Adrenal gland (tissue), 12 donors: Measurements from ENCODE around the gene SLC28A1. TPM values are rescaled to one million over a fixed set of nuclear protein-coding genes. Genes with fewer than 3 reads are reported as not detected.

ENCODE experiments used
- DNase-seq, 7 donors: peaks; one replicate each; pipeline ENCODE4 v3.0.0-alpha.2; 2019 to 2020
- H3K27ac ChIP-seq, 5 donors: fragments of 200-600 bp; sonication (generic) in 4 of 5; 1 replicate in 3 of 5; 2 replicates in 2 of 5; pipeline versions ENCODE4 v1.5.1 to v1.8.0; 2016 to 2020; ENCODE audit warnings: mild to moderate bottlenecking in 1 of 5
- H3K27me3 ChIP-seq: fragments of 200-600 bp; 2 replicates; pipeline ENCODE4 v1.8.0; 2021
- H3K36me3 ChIP-seq, 2 donors: fragments of 200-600 bp; replicated peaks in 1 of 2; 1 replicate in 1 of 2; 2 replicates in 1 of 2; pipeline versions ENCODE4 v1.5.1 to v1.8.0; 2018 to 2022
- H3K4me1 ChIP-seq, 2 donors: fragments of 200-600 bp; replicated peaks in 1 of 2; 1 replicate in 1 of 2; 2 replicates in 1 of 2; pipeline versions ENCODE4 v1.5.1 to v1.8.0; 2018 to 2021
- H3K4me3 ChIP-seq, 4 donors: fragments of 200-600 bp; sonication (generic) in 3 of 4; one replicate each; pipeline ENCODE4 v1.5.1; 2016 to 2018
- H3K9me3 ChIP-seq, 3 donors: fragments of 200-600 bp; sonication (generic) in 1 of 3; replicated peaks in 1 of 3; 1 replicate in 2 of 3; 2 replicates in 1 of 3; pipeline versions ENCODE4 v1.5.1 to v1.8.0; 2016 to 2021
- POLR2A ChIP-seq, 2 donors: fragments of 450-650 bp; IDR thresholded peaks; one replicate each; pipeline ENCODE4 v1.6.1; 2017; ENCODE audit warnings: antibody characterized with exemption in 2 of 2, mild to moderate bottlenecking in 2 of 2, moderate library complexity in 1 of 2
- WGBS, 4 donors: extraction: QIAGEN DNeasy Blood & Tissue Kit in 2 of 4; methylation state at CpG; one replicate each; pipeline versions ENCODE4 v1.1.5 to v1.1.7; 2013 to 2017; 5-methylcytosine and 5-hydroxymethylcytosine counted together
- intact Hi-C, 2 donors: fragments of 100-400 bp; cut with DNase I; formaldehyde crosslinking; loops; one replicate each; pipeline versions ENCODE4 v1.14.1 to v1.15.0; 2022 to 2023
- polyA plus RNA-seq, 3 donors: library from polyadenylated mRNA; stranded (reverse); fragments of 200-250 nt in 2 of 3; fragments of 350-450 nt in 1 of 3; fragmentation: Illumina TruSeq in 1 of 3; extraction: RNeasy Lipid Tissue Mini Kit (QIAGEN cat#74804) in 1 of 3; gene quantifications; one replicate each; pipeline ENCODE4 v1.2.3, GENCODE V29; 2013 to 2014
- total RNA-seq, 9 donors: library from RNA; depleted of rRNA in 4 of 9; stranded (reverse); fragments of >200 nt in 4 of 9; fragments of 120-200 nt in 1 of 9; fragmentation: NEBNext Ultra II Directional in 1 of 9; extraction: Animal tissue kit (Norgen Biotek cat#: 25700) in 1 of 9; gene quantifications; one replicate each; pipeline versions ENCODE4 v1.1.0 to v1.2.4, GENCODE V29; 2013 to 2023
- TF ChIP-seq, protein P1 (sequence below), 6 experiments: fragments of 450-650 bp in 4 of 6; fragments of 200-600 bp in 2 of 6; sonication (generic) in 1 of 6; IDR thresholded peaks; 1 replicate in 5 of 6; 2 replicates in 1 of 6; pipeline versions ENCODE4 v1.5.1 to v1.8.0; 2016 to 2021; ENCODE audit warnings: antibody characterized with exemption in 6 of 6, mild to moderate bottlenecking in 2 of 6, moderate library complexity in 1 of 6
- donor health status: healthy with polysubstance abuse.
- donor health status: Bipolar disorder and iron deficiency.
- donor health status: DM: yes; HTN: yes; CAD: no.
- donor health status: DM: no; HTN: no; CAD: no.
- donor health status: DM: no; HTN: no; CAD: no.
- donor health status: DM: yes; HTN: yes; CAD: no.

Gene SLC28A1
- total and polyA plus RNA-seq, 12 donors, result 0.03 to 0.19 (median 0.11) TPM; not detected in 4

DNA sequence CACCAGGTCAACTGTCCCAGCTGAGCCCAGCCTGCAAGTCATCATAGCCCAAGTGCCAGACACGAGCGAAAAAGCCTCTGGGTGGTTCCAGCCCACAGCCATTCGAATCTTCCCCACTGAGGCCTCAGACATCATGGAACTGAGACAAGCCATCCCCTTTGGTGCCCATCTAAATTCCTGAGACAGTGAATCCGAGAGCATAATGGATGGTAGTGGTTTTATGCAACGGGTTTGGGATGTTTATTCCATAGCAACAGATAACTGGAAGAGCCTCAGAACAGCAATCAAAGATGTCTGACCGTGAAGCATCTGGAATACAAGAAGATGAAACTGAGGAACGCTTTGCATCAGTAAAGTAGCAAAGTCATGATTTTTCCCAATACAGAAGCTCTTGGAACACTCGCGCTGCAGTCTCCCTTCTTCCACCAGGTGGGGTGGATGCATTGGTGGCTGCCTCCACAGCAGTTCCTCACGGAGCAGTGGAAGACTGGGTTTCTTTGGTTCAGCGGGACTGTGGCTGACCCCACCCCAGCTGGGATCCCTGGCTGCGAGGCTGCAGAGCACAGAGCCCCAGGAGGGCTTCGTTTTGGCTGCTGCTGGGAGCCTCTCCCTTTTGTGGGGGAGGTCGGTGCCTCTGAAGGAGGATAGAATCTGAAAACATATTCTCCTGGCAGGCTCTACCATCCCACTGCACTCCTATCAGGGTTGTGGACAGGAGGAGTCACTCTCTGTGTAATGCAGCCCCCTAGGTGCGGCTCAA lies 70.8 kb downstream of the SLC28A1 start:
- H3K4me3 ChIP-seq, result peak overlapping the region in 2 of 4 donors; percentile 14 to 54
- no peaks in the 10 kb centered on the region for H3K27me3 ChIP-seq
- intact Hi-C loops, result loop anchor here (10.0 kb wide), 1 partner anchor 90 kb away; no protein-coding TSS in a partner anchor
- 21 to 24% (median 22%) methylated on average over 13 to 15 of the region's 15 CpGs for WGBS, 4 donors
- peak; percentile 80 to 93 (median 88) for DNase-seq
- H3K4me1 ChIP-seq, result peaks cover 6 to 21% of the 10 kb centered on the region in 2 donors
- H3K27ac ChIP-seq, result peak overlapping the region in 2 of 5 donors; percentile 18 to 70
- TF ChIP-seq, protein P1, sequence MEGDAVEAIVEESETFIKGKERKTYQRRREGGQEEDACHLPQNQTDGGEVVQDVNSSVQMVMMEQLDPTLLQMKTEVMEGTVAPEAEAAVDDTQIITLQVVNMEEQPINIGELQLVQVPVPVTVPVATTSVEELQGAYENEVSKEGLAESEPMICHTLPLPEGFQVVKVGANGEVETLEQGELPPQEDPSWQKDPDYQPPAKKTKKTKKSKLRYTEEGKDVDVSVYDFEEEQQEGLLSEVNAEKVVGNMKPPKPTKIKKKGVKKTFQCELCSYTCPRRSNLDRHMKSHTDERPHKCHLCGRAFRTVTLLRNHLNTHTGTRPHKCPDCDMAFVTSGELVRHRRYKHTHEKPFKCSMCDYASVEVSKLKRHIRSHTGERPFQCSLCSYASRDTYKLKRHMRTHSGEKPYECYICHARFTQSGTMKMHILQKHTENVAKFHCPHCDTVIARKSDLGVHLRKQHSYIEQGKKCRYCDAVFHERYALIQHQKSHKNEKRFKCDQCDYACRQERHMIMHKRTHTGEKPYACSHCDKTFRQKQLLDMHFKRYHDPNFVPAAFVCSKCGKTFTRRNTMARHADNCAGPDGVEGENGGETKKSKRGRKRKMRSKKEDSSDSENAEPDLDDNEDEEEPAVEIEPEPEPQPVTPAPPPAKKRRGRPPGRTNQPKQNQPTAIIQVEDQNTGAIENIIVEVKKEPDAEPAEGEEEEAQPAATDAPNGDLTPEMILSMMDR (IDR thresholded peaks at IDR 0.05), result peak; percentile 81 to 93 (median 92)
- peak in 1 of 2 donors; percentile 8 for TF ChIP-seq POLR2A (IDR thresholded peaks at IDR 0.05)
- H3K36me3 ChIP-seq, result no peaks in the 10 kb centered on the region
- H3K9me3 ChIP-seq, result no peaks in the 10 kb centered on the region

DNA sequence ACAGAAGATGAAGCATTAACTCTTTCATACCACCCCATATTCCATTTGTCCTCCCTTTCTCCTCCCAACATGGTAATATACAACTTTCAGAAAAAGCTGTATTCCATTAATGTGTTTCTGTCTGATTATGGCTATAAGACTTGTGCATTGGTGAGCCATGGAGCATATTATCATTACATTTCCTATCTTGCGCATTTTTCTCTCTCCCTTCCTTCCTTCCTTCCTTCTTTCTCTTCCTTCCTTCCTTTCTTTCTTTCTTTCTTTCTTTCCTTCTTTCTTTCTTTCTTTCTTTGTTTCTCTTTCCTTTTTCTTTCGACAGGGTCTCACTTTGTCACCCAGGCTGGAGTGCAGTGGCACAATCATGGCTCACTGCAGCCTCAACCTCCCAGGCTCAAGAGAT lies 71.7 kb downstream of the SLC28A1 start:
- no peak overlapping the region for H3K4me3 ChIP-seq
- peaks cover 10 to 25% of the 10 kb centered on the region in 2 donors for H3K4me1 ChIP-seq
- H3K36me3 ChIP-seq, result no peaks in the 10 kb centered on the region
- TF ChIP-seq POLR2A (IDR thresholded peaks at IDR 0.05), result no peak
- TF ChIP-seq, protein P1 (IDR thresholded peaks at IDR 0.05), result no peak
- no peaks in the 10 kb centered on the region for H3K27me3 ChIP-seq
- 84 to 88% (median 87%) methylated on average over 2 of the region's 2 CpGs for WGBS, 4 donors
- no peak overlapping the region for H3K27ac ChIP-seq
- intact Hi-C loops, result loop anchor here (10.0 kb wide), 1 partner anchor 89 kb away; no protein-coding TSS in a partner anchor
- no peaks in the 10 kb centered on the region for H3K9me3 ChIP-seq
- no peak for DNase-seq

DNA sequence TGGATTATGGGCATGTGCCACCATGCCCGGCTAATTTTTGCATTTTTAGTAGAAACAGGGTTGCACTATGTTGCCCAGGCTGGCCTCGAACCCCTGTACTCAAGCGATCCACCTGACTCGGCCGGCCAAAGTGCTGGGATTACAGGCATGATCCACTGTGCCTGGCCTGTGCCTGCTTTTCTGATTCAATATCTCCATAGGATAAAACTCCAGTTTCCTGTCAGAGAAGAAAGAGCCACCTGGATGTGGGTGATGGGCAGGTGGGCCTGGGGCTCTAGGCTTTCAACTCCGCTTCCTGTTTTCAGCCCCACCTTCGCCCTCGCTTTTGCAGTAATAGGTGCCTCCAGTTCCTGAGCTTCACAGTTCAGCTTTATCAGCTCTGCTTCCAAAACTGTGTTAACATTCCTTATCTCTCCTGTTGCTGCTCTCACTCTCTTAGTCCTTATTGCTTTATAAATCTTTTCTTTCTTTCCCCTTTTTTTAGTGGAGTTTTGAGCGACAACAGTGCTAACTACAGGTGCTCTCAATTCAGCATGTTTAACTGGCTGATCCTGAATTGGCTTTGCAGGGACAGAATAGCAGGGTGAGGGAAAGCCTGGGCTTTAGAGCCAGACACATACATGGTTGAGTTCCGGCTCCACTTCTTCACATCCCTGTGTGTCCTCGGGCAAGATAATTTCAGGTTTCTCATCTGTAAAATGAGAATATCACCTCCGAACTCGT lies 76.1 kb downstream of the SLC28A1 start:
- Histone ChIP-seq H3K4me3 (no peak overlapping the region), H3K27me3 (no peaks in the 10 kb centered on the region), H3K36me3 (no peaks in the 10 kb centered on the region), H3K4me1 (peaks cover 10 to 24% of the 10 kb centered on the region in 2 donors), H3K27ac (peak overlapping the region; percentile 2 to 88 (median 54)), H3K9me3 (no peaks in the 10 kb centered on the region)
- no peak for DNase-seq
- TF ChIP-seq, protein P1 (IDR thresholded peaks at IDR 0.05), result no peak
- peak in 1 of 2 donors; percentile 4 for TF ChIP-seq POLR2A (IDR thresholded peaks at IDR 0.05)
- WGBS, 4 donors, result 64 to 68% (median 66%) methylated on average over 13 of the region's 13 CpGs
- intact Hi-C loops, result loop anchor here in 1 of 2 donors (10.0 kb wide), 1 partner anchor 204 kb away; no protein-coding TSS in a partner anchor

DNA sequence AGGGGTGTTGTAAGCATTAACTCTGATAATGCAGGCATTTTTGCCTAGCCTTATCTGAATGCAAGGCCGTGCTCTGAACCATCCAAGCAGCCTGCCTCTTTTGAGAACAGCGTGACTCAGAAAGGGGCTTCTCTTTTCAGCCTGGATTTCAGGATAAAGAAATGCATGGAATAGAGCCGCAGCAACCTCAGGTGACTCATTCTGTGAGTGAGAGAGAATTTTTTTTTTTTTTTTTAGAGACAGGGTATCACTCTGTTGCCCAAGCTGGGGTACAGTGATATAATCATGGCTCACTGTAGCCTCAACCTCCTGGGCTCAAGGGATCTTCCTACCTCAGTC lies 76.6 kb downstream of the SLC28A1 start:
- intact Hi-C loops, result loop anchor here in 1 of 2 donors (10.0 kb wide), 1 partner anchor 204 kb away; no protein-coding TSS in a partner anchor
- H3K27me3 ChIP-seq, result no peaks in the 10 kb centered on the region
- no peaks in the 10 kb centered on the region for H3K9me3 ChIP-seq
- WGBS, 4 donors, result 45 to 61% (median 52%) methylated on average over 3 of the region's 3 CpGs
- no peaks in the 10 kb centered on the region for H3K36me3 ChIP-seq
- TF ChIP-seq, protein P1 (IDR thresholded peaks at IDR 0.05), result no peak
- TF ChIP-seq POLR2A (IDR thresholded peaks at IDR 0.05), result no peak
- peak overlapping the region; percentile 2 to 88 (median 54) for H3K27ac ChIP-seq
- peaks cover 10 to 20% of the 10 kb centered on the region in 2 donors for H3K4me1 ChIP-seq
- H3K4me3 ChIP-seq, result no peak overlapping the region
- DNase-seq, result peak in 4 of 7 donors; percentile 45 to 73 (median 64)
